Psoas muscle (tissue), 8 donors: Measurements from ENCODE around the gene ACTA1. TPM values are rescaled to one million over a fixed set of nuclear protein-coding genes. Genes with fewer than 3 reads are reported as not detected.

Experiments
- ATAC-seq, 4 donors: fragments of 200-7000 bp; cut with Tn5 transposase; one replicate each; pipeline ENCODE4 v1.9.1; 2020; ENCODE audit warnings: moderate library complexity in 3 of 4, mild to moderate bottlenecking in 2 of 4
- DNase-seq, 2 donors: peaks; one replicate each; pipeline ENCODE4 v3.0.0-alpha.2; 2020
- H3K27ac ChIP-seq: fragments of 200-600 bp; one replicate; pipeline ENCODE4 v1.8.0; 2022
- H3K27me3 ChIP-seq, 3 donors: fragments of 200-600 bp in 1 of 3; one replicate each; pipeline versions ENCODE4 v1.6.1 to v1.8.0; 2013 to 2022; ENCODE audit warnings: low read length in 2 of 3, mild to moderate bottlenecking in 2 of 3, moderate library complexity in 1 of 3; ENCODE audit not compliant: insufficient read depth in 3 of 3
- H3K36me3 ChIP-seq, 2 donors: fragments of 200-600 bp in 1 of 2; one replicate each; pipeline versions ENCODE4 v1.6.1 to v1.8.0; 2013 to 2022; ENCODE audit warnings: low read depth in 1 of 2, mild to moderate bottlenecking in 1 of 2, moderate library complexity in 1 of 2; ENCODE audit not compliant: insufficient read depth in 1 of 2
- H3K4me1 ChIP-seq: fragments of 200-600 bp; one replicate; pipeline ENCODE4 v1.8.0; 2022
- H3K4me3 ChIP-seq: fragments of 200-600 bp; one replicate; pipeline ENCODE4 v1.8.0; 2022; ENCODE audit warnings: mild to moderate bottlenecking
- H3K9me3 ChIP-seq: fragments of 200-600 bp; one replicate; pipeline ENCODE4 v1.8.0; 2022
- WGBS, 3 donors: extraction: QIAGEN DNeasy Blood & Tissue Kit; methylation state at CpG; one replicate each; pipeline versions ENCODE4 v1.1.6 to v1.1.7; 2013; 5-methylcytosine and 5-hydroxymethylcytosine counted together
- intact Hi-C, 2 donors: fragments of 100-400 bp; cut with DNase I; formaldehyde crosslinking; loops; one replicate each; pipeline versions ENCODE4 v1.11.0 to v1.14.2; 2022
- polyA plus RNA-seq, 3 donors: library from polyadenylated mRNA; stranded (reverse); fragments of 200-250 nt; gene quantifications; one replicate each; pipeline ENCODE4 v1.2.3, GENCODE V29; 2013
- total RNA-seq, 4 donors: library from RNA; stranded (reverse); fragmentation: NEBNext Ultra II Directional in 2 of 4; extraction: Animal tissue kit (Norgen Biotek cat#: 25700) in 2 of 4; gene quantifications; one replicate each; pipeline versions ENCODE4 v1.2.1 to v1.2.4, GENCODE V29; 2021 to 2023
- TF ChIP-seq, protein P1 (sequence below): fragments of 200-600 bp; IDR thresholded peaks from one replicate; pipeline ENCODE4 v1.8.0; 2022; ENCODE audit warnings: antibody characterized with exemption
- donor health status: healthy with polysubstance abuse.
- donor health status: DM: no; HTN: no; CAD: no; lungs with moderate emphysema.
- donor health status: Bipolar disorder and iron deficiency.
- donor health status: healthy.
- donor health status: DM: yes; HTN: yes; CAD: no.
- donor health status: DM: no; HTN: no; CAD: no.
- donor health status: DM: no; HTN: no; CAD: no.
- donor health status: DM: yes; HTN: yes; CAD: no.

Gene ACTA1
- total and polyA plus RNA-seq, 7 donors = 8,109 to 28,566 (median 17,090) TPM

GRCh38 chr1:229433364-229434004 lies 410 bp downstream of the ACTA1 start:
- intact Hi-C loops = loop anchor here in 1 of 2 donors (10.0 kb wide), 1 partner anchor 191 kb away; the partner anchor contains the start of genes TAF5L and URB2
- TF ChIP-seq, protein P1, sequence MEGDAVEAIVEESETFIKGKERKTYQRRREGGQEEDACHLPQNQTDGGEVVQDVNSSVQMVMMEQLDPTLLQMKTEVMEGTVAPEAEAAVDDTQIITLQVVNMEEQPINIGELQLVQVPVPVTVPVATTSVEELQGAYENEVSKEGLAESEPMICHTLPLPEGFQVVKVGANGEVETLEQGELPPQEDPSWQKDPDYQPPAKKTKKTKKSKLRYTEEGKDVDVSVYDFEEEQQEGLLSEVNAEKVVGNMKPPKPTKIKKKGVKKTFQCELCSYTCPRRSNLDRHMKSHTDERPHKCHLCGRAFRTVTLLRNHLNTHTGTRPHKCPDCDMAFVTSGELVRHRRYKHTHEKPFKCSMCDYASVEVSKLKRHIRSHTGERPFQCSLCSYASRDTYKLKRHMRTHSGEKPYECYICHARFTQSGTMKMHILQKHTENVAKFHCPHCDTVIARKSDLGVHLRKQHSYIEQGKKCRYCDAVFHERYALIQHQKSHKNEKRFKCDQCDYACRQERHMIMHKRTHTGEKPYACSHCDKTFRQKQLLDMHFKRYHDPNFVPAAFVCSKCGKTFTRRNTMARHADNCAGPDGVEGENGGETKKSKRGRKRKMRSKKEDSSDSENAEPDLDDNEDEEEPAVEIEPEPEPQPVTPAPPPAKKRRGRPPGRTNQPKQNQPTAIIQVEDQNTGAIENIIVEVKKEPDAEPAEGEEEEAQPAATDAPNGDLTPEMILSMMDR = no peak
- H3K27me3 ChIP-seq = peaks cover 0 to 20% (median 0%) of the 10 kb centered on the region in 3 donors
- H3K36me3 ChIP-seq = peaks cover 0 to 4% of the 10 kb centered on the region in 2 donors
- ATAC-seq = peak in 2 of 4 donors; percentile 7 to 31
- 10 to 21% (median 14%) methylated on average over 19 of the region's 19 CpGs for WGBS, 3 donors
- H3K4me3 ChIP-seq = peak overlapping the region; percentile 70
- H3K4me1 ChIP-seq = peaks cover 37% of the 10 kb centered on the region
- H3K9me3 ChIP-seq = no peaks in the 10 kb centered on the region
- peak overlapping the region; percentile 97 for H3K27ac ChIP-seq
- DNase-seq = peak in 1 of 2 donors; percentile 59

DNA sequence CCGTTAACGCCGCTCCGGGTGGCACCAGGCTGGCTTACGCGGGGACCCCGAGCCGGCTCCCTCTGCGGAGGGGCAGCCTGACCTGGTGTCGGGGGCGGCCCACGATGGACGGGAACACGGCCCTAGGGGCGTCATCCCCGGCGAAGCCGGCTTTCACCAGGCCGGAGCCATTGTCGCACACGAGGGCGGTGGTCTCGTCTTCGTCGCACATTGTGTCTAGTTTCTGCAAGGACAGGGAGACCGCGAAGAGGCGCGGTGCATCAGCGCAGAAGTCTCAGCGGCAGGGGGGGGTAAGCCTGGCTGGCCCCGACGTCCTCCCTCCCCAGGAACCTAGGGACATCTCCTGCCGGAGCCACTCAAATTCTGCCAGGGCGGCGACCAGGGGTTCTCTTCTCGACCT lies 989 bp downstream of the ACTA1 start:
- peaks cover 37% of the 10 kb centered on the region for H3K4me1 ChIP-seq
- peak overlapping the region; percentile 70 for H3K4me3 ChIP-seq
- ATAC-seq (no peak), DNase-seq (peak in 1 of 2 donors; percentile 55)
- TF ChIP-seq, protein P1 = no peak
- intact Hi-C loops = loop anchor here in 1 of 2 donors (10.0 kb wide), 1 partner anchor 192 kb away; the partner anchor contains the start of genes TAF5L and URB2
- H3K27ac ChIP-seq = peak overlapping the region; percentile 97
- H3K27me3 ChIP-seq = peaks cover 0 to 20% (median 0%) of the 10 kb centered on the region in 3 donors
- no peaks in the 10 kb centered on the region for H3K9me3 ChIP-seq
- WGBS, 3 donors = 4 to 14% (median 7%) methylated on average over 30 to 37 of the region's 37 CpGs
- peaks cover 0 to 4% of the 10 kb centered on the region in 2 donors for H3K36me3 ChIP-seq

- DNase-seq = peak in 1 of 2 donors; percentile 58
- Histone ChIP-seq H3K9me3 (no peaks in the 10 kb centered on the region), H3K27ac (peak overlapping the region; percentile 97), H3K27me3 (peaks cover 0 to 20% (median 0%) of the 10 kb centered on the region in 3 donors), H3K4me3 (peak overlapping the region; percentile 70), H3K4me1 (peaks cover 31% of the 10 kb centered on the region), H3K36me3 (peaks cover 0 to 4% of the 10 kb centered on the region in 2 donors)
- WGBS, 3 donors = 1 to 7% (median 2%) methylated on average over 20 to 38 of the region's 38 CpGs
- intact Hi-C loops = loop anchor here in 1 of 2 donors (10.0 kb wide), 1 partner anchor 193 kb away; the partner anchor contains the start of genes TAF5L and URB2
- no peak for ATAC-seq
- TF ChIP-seq, protein P1 = no peak
Observed at GRCh38 chr1:229432116-229432461, 1.8 kb downstream of the ACTA1 start.

- 2 to 5% (median 3%) methylated on average over 61 to 65 of the region's 65 CpGs for WGBS, 3 donors
- H3K27me3 ChIP-seq = peaks cover 0 to 20% (median 0%) of the 10 kb centered on the region in 3 donors
- peak overlapping the region; percentile 97 for H3K27ac ChIP-seq
- intact Hi-C loops = loop anchor here in 1 of 2 donors (10.0 kb wide), 1 partner anchor 193 kb away; the partner anchor contains the start of genes TAF5L and URB2
- H3K9me3 ChIP-seq = no peaks in the 10 kb centered on the region
- H3K36me3 ChIP-seq = peaks cover 0 to 4% of the 10 kb centered on the region in 2 donors
- H3K4me1 ChIP-seq = peaks cover 28% of the 10 kb centered on the region
- ATAC-seq (no peak), DNase-seq (peak in 1 of 2 donors; percentile 58)
- TF ChIP-seq, protein P1 = no peak
- H3K4me3 ChIP-seq = peak overlapping the region; percentile 70
Observed at GRCh38 chr1:229431284-229432115, 2.4 kb downstream of the ACTA1 start.
